Measurements from ENCODE around the gene CCDC6. TPM values are rescaled to one million over a fixed set of nuclear protein-coding genes. Genes with fewer than 3 reads are reported as not detected.

CCDC6 gene
- total RNA-seq, 1 experiment from 2014 or later: 43.5 TPM

DNA sequence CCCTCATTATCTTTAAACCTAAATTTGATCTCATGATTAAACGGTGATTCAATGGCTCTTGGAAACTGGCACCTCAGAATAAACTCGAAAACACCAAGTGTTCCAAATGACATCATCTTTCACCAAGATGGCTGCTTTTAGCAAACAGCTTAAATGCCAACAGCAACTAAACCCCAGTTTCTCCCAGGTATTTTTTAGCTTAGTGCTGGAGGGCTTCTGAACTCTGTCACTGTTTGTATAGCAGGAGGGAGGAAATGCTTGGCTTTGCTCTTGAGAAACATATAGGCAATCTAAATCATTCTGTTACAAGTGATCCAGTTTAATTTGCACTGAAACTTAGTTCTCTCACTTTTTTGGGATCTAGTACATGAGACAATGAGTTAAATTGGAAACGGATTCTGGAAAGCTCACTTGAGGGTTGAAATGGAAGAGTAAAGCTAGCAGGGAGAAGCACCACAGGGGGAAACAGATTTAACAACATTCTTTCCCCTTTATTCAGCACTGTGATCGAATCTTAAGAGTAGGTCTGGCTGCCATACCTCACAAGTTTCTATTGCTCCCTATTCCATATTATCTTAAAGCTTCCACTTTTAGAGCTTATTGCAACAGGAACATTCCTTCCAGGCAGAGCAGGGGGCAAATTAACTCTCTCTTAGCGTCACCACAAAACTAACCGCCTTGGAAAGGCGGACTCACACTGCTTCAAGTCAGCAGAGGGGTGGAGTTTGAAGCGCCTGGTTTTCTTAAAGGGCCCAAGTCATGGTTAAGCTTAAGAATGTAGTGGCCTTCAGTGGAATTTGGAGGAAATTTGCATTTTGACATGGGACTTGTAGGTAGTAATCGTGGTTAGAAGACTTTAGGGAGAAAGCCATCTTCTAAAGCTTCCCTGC, 1.8 kb upstream of the CCDC6 start:
- in situ Hi-C loops (cut with HindIII; ENCODE audit: low sequenced_read_pairs): loop anchor here (5.0 kb wide), 1 partner anchor 86 kb away; no protein-coding TSS in a partner anchor
- peak; percentile 86 for DNase-seq (ENCODE audit: low spot score)

DNA sequence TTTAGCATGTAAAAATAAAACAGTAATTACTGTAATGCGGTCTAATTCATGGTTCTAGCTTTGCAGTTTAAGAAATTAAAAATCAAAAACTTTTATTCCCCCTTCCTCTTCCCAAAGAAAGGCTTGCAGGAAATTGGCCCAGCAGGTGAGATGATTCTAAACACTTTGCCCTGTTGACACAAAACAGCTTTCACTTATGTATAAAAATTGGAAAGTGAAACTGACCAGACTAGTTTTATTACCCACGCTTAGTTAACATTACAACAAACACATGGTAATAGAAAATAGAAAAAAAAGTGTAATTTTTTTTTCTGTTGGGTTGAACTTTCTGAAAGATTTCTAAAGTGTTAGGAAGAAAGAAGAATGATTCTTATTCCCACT, 1.2 kb upstream of the CCDC6 start:
- DNase-seq (ENCODE audit: low spot score): no peak
- in situ Hi-C loops (cut with HindIII; ENCODE audit: low sequenced_read_pairs): loop anchor here (5.0 kb wide), 1 partner anchor 85 kb away; no protein-coding TSS in a partner anchor

DNA sequence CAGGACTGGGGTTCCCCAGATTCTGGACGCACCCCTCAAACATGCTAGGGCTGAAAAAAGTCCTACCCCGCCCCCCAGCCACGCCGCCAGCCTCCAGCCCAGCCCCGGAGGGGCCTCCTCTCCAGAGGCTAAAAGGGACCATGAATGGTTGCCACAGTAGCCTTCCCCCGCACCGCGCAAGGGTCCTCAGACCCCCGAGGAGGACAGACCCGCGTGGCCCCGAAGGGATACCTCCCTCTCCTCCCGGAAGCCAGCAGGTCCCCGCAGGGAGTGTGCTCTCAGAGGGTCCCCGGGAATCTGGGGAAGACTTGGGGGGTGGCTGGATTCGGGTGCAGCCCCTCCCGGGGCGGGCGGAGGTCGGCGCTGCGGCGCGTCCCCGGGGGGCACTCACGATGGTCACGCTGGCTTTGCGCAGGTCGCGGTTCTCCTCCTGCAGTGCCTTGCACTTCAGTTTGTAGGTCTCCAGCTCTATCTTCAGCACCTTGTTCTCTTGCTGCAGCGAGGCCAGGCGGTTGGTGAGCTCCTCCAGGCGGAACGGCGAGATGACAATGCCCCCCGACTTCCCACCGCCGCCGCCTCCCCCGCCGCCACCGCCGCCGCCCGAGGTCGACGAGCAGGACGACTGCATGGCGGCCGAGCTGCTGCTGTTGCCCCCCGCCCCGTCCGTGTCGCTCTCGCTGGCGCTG, 482 bp downstream of the CCDC6 start:
- in situ Hi-C loops (cut with HindIII; ENCODE audit: low sequenced_read_pairs): loop anchor here (5.0 kb wide), 1 partner anchor 84 kb away; no protein-coding TSS in a partner anchor
- no peak for DNase-seq (ENCODE audit: low spot score)

DNA sequence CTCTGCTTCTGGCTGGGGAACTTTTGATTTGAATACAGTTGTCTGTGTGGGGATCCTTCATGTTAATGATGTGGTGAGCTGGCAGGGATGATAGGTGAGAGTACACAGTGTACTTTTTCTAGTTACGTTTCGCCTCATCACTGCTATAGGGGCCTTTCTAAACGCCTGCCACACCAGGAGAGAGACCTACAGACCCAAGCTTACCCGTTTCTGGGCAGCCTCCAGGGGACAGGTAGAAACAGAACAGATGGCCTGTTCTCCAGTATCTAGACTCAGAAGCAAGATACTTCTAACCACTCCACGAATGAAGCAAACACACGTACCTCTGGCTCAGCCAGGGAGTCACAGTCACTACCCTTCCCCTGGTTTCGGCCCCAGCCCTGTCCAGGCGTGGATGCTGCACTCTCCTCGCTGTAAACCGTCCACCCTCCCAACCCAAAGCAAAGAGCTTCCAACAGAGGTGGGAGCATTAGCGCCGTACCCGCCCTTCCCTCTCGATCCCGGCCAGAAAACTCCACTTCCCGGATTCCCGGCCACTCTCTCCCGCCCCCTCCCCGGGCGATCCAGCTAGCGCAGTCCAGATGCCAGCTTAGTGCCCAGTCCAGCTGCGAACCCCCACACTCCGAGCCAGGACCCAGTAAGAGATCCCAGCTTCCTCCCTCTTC, 1.2 kb downstream of the CCDC6 start:
- in situ Hi-C loops (cut with HindIII; ENCODE audit: low sequenced_read_pairs): loop anchor here (5.0 kb wide), 1 partner anchor 83 kb away; no protein-coding TSS in a partner anchor
- DNase-seq (ENCODE audit: low spot score): peak; percentile 68

DNA sequence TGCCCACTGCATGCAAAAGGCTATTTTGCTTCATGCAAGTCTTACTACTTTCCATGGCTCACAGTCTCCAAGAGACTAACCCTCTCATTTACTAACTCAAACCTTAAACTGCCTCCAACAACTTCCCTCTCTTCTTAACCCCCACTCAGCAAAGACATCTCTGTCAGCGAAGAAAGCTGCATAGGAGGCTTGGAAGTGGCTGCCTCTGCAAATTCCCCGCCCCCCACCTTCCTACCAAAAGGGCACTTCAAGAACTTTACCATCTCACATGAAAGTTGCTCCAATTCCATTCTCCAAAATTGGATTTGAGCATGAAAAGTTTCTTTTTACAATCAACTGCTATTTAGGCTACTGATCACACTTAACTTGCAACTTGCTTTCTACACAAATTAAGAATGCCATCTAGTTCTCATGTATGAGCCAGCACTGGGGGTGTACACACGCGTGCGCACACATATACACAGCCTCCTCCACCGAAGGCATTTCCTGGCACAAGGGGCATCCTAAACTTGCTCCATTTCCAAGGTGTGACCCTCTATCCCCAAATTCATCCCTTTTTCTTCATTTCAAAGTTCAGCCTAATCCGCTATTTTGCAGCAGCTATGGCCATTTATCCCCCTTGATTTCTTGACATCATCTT, 1.8 kb downstream of the CCDC6 start:
- DNase-seq (ENCODE audit: low spot score): no peak
- in situ Hi-C loops (cut with HindIII; ENCODE audit: low sequenced_read_pairs): loop anchor here (5.0 kb wide), 1 partner anchor 82 kb away; no protein-coding TSS in a partner anchor

DNA sequence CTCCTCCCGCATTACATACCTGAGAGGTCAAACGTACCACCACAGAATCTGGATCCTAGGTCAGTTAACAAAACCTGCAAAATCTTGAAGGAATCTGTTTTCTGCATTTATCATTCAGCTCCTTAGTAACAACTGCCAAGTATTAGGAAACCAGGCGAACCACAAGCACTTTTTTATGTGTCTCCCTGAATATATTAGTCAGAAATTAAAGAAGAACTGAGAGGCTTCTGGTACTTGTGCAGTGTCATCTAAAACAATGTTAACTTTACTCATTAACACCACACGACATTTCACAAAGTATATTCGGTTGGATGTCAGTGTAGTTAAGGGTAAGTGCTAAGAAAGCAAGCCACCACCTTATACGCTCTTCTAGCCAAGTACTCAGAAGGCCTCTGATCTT, 2.5 kb downstream of the CCDC6 start:
- in situ Hi-C loops (cut with HindIII; ENCODE audit: low sequenced_read_pairs): no loop called here
- DNase-seq (ENCODE audit: low spot score): no peak

DNA sequence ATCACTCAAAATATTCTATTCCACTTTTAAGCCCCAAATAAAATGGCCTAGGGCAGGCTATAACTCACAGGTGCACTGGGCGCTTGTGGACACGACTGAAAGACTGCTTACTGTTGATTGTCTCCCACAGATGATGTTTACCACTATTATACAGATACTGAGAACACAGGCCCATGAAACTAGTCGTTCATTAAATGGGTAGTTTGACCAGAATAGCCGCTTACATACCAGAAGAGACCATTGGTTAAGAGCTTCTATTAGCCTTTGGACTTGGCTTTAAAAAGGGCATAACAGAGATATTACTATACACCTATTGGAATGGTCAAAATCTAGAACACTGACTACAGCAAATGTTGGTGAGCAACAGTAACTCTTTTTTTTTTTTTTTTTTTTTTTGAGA, 4.3 kb downstream of the CCDC6 start:
- in situ Hi-C loops (cut with HindIII; ENCODE audit: low sequenced_read_pairs): no loop called here
- no peak for DNase-seq (ENCODE audit: low spot score)

DNA sequence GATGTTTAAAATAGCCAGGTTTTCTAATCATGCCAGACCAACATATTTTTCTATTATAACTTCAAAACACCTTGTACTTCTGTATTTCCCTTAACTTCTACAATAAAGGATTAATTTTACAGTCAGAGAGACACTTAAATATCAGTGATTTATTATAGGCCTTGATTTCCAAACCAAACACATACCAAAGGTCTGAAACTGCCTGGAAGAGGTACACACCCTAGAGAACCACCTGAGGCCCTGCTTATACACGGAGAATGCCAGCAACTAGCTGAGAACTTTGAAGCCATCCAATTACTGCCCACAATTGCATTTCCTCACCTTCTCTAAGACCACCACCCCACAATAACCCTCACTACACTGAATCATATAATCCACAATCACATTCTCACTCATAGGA, 4.9 kb downstream of the CCDC6 start:
- in situ Hi-C loops (cut with HindIII; ENCODE audit: low sequenced_read_pairs): no loop called here
- DNase-seq (ENCODE audit: low spot score): no peak

DNA sequence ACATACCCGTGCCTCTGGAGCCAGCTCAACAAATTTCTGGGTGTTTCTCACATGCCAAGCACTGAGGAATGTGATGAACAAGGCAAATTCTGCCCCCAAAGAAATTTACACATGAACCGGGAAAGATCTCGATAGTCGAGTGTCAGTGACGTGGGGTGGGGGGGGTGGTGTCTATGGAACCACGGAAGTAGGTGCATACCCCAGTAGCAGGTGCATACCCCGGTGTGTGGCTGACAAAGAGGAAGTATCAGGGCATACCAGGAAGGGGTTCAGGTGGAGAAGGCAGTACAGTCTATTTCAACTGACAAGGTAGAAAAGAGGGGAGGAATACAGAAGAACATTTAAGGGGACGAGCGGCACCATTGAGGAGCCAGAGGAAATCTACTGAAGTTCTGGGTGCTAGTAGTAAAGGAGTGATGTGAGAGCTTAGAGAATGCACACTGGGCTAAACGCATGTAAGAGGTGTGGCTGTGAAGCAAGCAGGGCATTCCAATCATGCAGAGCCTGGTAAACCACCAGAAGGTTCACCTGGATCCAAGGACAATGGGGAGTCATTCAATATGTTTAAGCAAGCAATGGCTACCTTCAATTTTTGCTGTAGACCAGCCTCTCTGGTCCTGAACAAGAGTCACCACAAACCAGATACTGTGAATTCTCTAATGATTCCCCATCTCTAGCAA, 6.2 kb downstream of the CCDC6 start:
- no peak for DNase-seq (ENCODE audit: low spot score)
- in situ Hi-C loops (cut with HindIII; ENCODE audit: low sequenced_read_pairs): no loop called here

DNA sequence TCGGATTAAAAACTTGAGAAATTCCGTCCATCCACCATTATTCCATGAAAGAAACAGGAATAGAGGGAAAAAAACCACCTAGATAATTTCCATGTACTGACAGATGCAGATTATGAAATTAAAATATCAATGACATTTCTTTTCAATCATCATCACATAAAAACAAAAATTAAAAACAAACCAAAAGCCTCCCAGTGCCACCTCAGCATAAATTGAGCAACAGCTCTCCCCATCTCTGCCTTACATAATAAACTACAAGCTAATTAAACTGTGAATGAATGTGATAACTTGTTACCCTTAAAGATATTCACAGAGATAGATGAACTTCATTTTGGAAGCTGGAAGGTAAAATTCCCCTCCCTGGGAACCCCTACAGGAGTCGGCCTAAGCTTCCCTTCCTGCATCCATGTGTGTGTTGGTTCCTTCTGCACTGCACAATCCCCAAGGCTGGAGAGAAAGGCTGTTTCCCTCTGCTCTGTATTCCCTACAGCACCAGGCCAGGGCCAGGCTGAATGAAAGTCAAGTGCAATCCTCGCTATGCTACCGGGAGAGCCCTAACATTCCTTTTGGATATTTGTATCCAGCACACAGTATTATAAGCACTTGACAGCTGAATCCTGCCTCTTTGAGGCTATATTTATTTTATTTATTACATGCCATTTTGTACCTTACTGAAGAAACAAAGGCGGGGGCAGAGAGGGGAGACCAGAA, 8.1 kb downstream of the CCDC6 start:
- DNase-seq (ENCODE audit: low spot score): peak; percentile 35
- in situ Hi-C loops (cut with HindIII; ENCODE audit: low sequenced_read_pairs): no loop called here

DNA sequence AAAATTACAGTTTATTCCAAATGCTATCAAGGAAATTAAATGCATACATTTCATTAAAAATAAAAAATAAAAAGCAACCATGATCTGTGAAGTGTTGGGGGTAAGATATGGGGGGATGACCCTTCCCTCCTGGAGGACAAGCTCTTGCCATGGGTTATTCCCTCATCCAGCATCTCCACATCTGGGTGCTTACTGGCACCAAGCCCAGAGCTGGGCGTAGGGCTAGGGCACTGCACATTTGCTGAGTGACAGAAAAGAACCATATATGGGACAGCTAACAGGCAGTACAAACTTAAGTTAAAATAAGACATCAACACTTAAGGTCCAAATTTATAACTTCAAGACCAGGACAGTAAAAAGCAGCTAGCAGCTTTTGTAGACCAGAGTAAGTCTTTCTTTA, 10.2 kb downstream of the CCDC6 start:
- in situ Hi-C loops (cut with HindIII; ENCODE audit: low sequenced_read_pairs): no loop called here

DNA sequence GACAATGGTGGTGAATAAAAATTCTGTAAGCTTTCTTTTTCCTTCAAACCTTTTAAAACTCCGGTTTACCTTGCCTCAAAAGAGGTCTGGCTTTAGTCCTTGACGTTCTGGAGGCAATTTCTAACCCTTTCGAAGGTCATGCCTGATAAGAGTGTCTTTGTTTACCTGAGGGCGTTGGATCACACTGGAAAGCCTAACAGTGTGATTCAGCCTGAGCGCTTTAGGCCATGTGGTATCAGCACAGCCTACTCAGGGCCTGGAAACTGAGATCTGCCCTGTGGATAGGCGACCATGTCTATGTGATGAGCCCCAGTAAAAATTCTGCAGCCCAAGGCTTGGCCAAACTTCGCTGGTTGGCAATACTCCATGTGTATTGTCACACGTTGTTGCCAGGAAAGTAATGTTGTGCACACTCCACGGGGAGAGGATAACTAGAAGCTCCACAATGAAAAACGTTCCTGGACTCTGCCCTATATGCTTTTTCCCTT, 10.7 kb downstream of the CCDC6 start:
- in situ Hi-C loops (cut with HindIII; ENCODE audit: low sequenced_read_pairs): no loop called here
- peak; percentile 54 for DNase-seq (ENCODE audit: low spot score)

More for the DNA sequence above, 10.2 kb downstream of the CCDC6 start:
- DNase-seq (ENCODE audit: low spot score): no peak

DNA sequence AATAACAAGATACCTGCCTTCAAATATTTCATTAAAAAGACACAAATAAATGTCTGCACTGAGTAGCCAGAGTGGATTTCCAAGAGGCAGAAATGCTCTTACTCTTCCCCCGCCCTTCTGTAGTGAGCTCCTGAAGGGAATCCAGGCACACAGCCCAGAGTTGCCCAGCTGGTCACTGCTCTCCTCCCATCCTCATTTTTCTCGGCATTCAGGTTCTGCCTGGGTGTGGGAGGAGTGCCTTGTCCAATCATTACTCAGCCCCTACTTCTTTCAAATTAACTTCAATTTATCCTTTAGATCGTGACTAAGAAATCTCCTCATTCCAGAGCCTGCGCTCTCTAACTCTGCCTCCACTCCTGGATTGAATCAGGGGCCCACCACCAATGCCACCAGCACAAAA, 12.2 kb downstream of the CCDC6 start:
- peak; percentile 97 for DNase-seq (ENCODE audit: low spot score)
- in situ Hi-C loops (cut with HindIII; ENCODE audit: low sequenced_read_pairs): no loop called here

DNA sequence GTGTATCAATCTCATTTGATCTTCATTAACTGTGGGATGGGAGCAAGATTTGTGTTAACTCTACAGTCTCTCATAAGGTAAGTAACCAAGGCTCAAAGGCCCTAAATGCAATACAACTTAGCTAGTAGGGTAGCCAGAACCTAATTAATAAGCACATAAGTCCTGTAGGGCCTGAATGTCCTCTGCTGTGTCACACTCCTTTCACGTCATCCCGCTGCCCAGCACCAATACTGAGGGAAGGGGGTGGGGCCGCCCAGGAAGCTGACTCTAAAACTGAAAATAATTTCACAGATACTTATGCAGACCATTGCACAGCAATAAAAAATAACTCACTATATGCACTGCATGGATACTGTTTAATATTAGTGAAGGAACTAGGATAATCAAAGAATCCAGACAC, 13.7 kb downstream of the CCDC6 start:
- DNase-seq (ENCODE audit: low spot score): no peak
- in situ Hi-C loops (cut with HindIII; ENCODE audit: low sequenced_read_pairs): no loop called here

DNA sequence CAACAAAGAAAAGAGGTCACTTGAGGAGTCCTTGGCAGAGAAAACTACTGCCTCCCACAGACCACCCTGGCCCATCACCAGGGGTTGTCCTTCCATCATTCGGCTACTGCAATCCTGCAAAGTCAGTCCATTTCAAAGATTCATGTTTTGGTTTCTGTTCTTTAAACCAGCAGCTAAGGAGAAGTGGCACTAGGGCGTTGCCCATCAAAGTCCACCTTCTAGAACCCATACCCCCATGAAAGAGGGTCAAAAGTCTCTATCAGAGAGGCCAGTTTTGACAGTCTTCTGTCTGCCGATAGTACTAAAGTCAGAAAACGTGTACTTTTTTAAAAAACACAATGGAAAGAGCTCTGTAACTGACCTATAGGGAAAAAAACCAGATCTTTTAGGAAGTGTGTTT, 14.4 kb downstream of the CCDC6 start:
- DNase-seq (ENCODE audit: low spot score): no peak
- in situ Hi-C loops (cut with HindIII; ENCODE audit: low sequenced_read_pairs): no loop called here

DNA sequence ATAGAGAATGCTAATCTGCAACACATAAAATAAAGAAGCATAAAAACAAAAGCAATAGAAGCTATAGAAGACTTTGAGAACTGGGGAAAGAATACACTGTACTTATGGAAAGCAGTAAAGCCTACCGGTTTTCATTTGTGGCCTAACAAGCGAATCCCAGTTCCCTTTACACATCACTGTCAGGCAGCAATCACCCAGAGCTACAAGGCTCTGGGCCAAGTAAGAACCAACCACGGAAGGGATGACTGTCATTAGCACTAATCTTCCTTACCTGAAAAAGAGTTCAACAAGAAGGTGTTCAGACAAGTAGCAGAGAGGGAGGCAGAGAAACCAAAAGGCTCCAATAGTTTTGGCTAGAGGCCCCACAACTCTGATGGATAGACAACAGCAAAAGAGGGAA, 15.0 kb downstream of the CCDC6 start:
- no peak for DNase-seq (ENCODE audit: low spot score)
- in situ Hi-C loops (cut with HindIII; ENCODE audit: low sequenced_read_pairs): no loop called here

DNA sequence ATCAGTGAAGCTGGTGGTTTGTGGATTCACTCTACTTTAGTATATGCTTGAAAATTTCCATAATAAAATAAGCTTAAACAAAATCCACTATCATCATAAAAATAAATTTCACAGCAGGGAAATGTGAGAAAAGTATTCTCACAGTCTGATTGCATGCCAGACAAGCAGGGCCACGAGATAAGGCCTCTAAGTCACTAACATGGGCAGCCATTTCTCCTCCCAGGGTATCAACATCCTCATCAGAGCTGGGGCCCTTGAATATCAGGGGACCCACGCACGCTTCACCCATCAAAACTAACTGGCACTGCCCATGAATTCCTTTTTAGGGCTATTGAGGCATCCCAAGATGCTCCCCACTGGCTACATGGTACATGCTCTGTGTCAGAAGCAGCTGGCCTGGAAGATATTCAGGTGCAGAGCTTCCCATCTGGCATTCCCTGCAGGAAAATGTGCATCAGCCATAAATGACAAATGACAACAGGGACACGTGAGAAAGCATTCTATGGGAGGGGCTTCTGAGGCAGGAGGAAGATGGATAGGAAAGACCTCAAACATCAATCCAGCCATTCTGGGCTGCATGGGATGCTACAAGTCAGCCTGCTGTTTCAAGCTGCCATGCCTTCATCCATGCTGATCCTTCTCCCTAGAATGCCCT, 17.4 kb downstream of the CCDC6 start:
- DNase-seq (ENCODE audit: low spot score): no peak
- in situ Hi-C loops (cut with HindIII; ENCODE audit: low sequenced_read_pairs): no loop called here

All from G401 (cell line).